ENCODE measurements around the gene SCTR. TPM values are rescaled to one million over a fixed set of nuclear protein-coding genes. Genes with fewer than 3 reads are reported as not detected.

SCTR gene
- total and polyA plus RNA-seq, 2 of the 8 experiments (the other 6 are each of a cell fraction or from before 2014, with no cell fraction given): 0.15 TPM; not detected in 1

GRCh38 chr2:119565481-119565880, 41.2 kb upstream of the SCTR start:
- no peak overlapping the region for H3K4ac ChIP-seq (replicated peaks; ENCODE audit: insufficient read length, low read depth, low read length)
- no peak overlapping the region for H4K8ac ChIP-seq (ENCODE audit: extremely low read depth, insufficient read depth, low read length)
- TF ChIP-seq KDM1A (IDR thresholded peaks at IDR 0.05; ENCODE audit: borderline replicate concordance, low read length): no peak
- no peak for TF ChIP-seq POU5F1 (IDR thresholded peaks at IDR 0.05; ENCODE audit: low read depth, low read length)
- TF ChIP-seq FOSL1 (IDR thresholded peaks at IDR 0.05; ENCODE audit: insufficient read depth, low read depth, low read length): no peak
- TF ChIP-seq JUND (IDR thresholded peaks at IDR 0.05; ENCODE audit: low read length): no peak
- no peak for TF ChIP-seq MAFK (IDR thresholded peaks at IDR 0.05; ENCODE audit: low read depth, low read length)
- no peak for TF ChIP-seq SP1 (IDR thresholded peaks at IDR 0.05; ENCODE audit: low read depth, low read length)
- TF ChIP-seq EGR1 (IDR thresholded peaks at IDR 0.05; ENCODE audit: borderline replicate concordance, low read depth, low read length): no peak
- no peak for TF ChIP-seq CTCF (IDR thresholded peaks at IDR 0.05; ENCODE audit: control extremely low read depth in 1 of 3, insufficient read depth in 1 of 3, low read depth in 1 of 3, low read length in 3 of 3)
- TF ChIP-seq POLR2A (IDR thresholded peaks at IDR 0.05; ENCODE audit: control extremely low read depth in 1 of 2, low read depth in 2 of 2, low read length in 2 of 2): no peak
- DNase-seq (ENCODE audit: low read depth in 1 of 2, low spot score in 2 of 2): no peak
- H2BK12ac ChIP-seq (ENCODE audit: low read depth, low read length): no peak overlapping the region
- no peaks in the 10 kb centered on the region for H3K9me3 ChIP-seq (ENCODE audit: insufficient read depth in 2 of 2, low read depth in 1 of 2, low read length in 1 of 2)
- CTCF ChIA-PET (ENCODE audit: partially characterized antibody): interaction anchor here (1.1 to 1.5 kb wide), 2 partner anchors 48 to 75 kb away, joined by 3 to 5 read pairs; no protein-coding TSS in a partner anchor
- no peak overlapping the region for H3K18ac ChIP-seq (ENCODE audit: extremely low read depth, low read length)
- 89% methylated on average over 2 of the region's 2 CpGs; no CpG with 5 or more reads in 1 of the 2 experiments for WGBS, 2 experiments (ENCODE audit: extremely low coverage in 1 of 2, insufficient coverage in 1 of 2, insufficient read length in 1 of 2, insufficient replicate concordance in 2 of 2, low coverage in 1 of 2, low lambda C conversion rate in 2 of 2, missing lambda C conversion rate in 1 of 2)
- no peak overlapping the region for H3K14ac ChIP-seq (ENCODE audit: insufficient read length)
- POLR2A ChIA-PET (ENCODE audit: partially characterized antibody): no interaction called here
- no peaks in the 10 kb centered on the region for H3K4me1 ChIP-seq (replicated peaks in 1 of 4; ENCODE audit: control insufficient read depth in 3 of 4, insufficient read depth in 4 of 4, low read length in 3 of 4)
- H3K23me2 ChIP-seq (ENCODE audit: low read depth, low read length): no peaks in the 10 kb centered on the region
- no peak overlapping the region for H2AK5ac ChIP-seq (ENCODE audit: low read depth, low read length)
- H3K79me1 ChIP-seq (ENCODE audit: low read depth, low read length): no peaks in the 10 kb centered on the region
- H2BK5ac ChIP-seq (ENCODE audit: low read depth, low read length): no peak overlapping the region
- no peak overlapping the region for H2BK20ac ChIP-seq (ENCODE audit: low read length)
- no peaks in the 10 kb centered on the region for H4K20me1 ChIP-seq (replicated peaks in 1 of 2; ENCODE audit: control insufficient read depth in 1 of 2, insufficient read depth in 2 of 2, low read length in 2 of 2)
- H3K79me2 ChIP-seq (ENCODE audit: control insufficient read depth in 1 of 2, insufficient read depth in 2 of 2, low read length in 2 of 2): no peaks in the 10 kb centered on the region
- H3K27ac ChIP-seq (ENCODE audit: low read depth, low read length): no peak overlapping the region
- H3K27me3 ChIP-seq (replicated peaks in 1 of 4; ENCODE audit: control insufficient read depth in 3 of 4, extremely low read depth in 1 of 4, insufficient read depth in 3 of 4, low read length in 3 of 4): no peaks in the 10 kb centered on the region
- FAIRE-seq: no peak
- no peak overlapping the region for H3K4me3 ChIP-seq (ENCODE audit: extremely low read depth in 1 of 4, insufficient read depth in 2 of 4, low read depth in 3 of 4, low read length in 4 of 4)
- no peaks in the 10 kb centered on the region for H3K36me3 ChIP-seq (ENCODE audit: control insufficient read depth in 2 of 4, insufficient read depth in 4 of 4, low read length in 3 of 4)
- no peak overlapping the region for H3K56ac ChIP-seq (replicated peaks; ENCODE audit: insufficient read length, low read depth, low read length)
- no peak overlapping the region for H3K23ac ChIP-seq (ENCODE audit: insufficient read length)
- H3K4me2 ChIP-seq (ENCODE audit: insufficient read depth in 1 of 2, low read depth in 2 of 2, low read length in 2 of 2): no peak overlapping the region
- no peak overlapping the region for H2BK120ac ChIP-seq (replicated peaks; ENCODE audit: low read depth, low read length)
- H4K91ac ChIP-seq (replicated peaks; ENCODE audit: insufficient read length, low read length): no peak overlapping the region
- H4K5ac ChIP-seq (ENCODE audit: insufficient read length, low read depth, low read length): no peak overlapping the region
- H2BK15ac ChIP-seq (ENCODE audit: low read length): no peak overlapping the region
- H2AFZ ChIP-seq (ENCODE audit: low read length): no peak overlapping the region
- no peak overlapping the region for H3K9ac ChIP-seq (replicated peaks in 1 of 4; ENCODE audit: extremely low read depth in 1 of 4, low read depth in 3 of 4, low read length in 3 of 4)

Data from H1 (cell line).